A549 (cell line): ENCODE measurements around the gene TNRC18. TPM values are rescaled to one million over a fixed set of nuclear protein-coding genes. Genes with fewer than 3 reads are reported as not detected.

Source experiments
- ATAC-seq, 2 experiments: fragments of 200-7000 bp in 1 of 2; fragments of >200 bp in 1 of 2; cut with Nextera tagmentation in 1 of 2; cut with Tn5 transposase in 1 of 2; 3 replicates each; pipeline versions ENCODE4 v1.8.0 to v1.9.1; 2018 to 2020; ENCODE audit warnings: mild to moderate bottlenecking in 1 of 2, moderate library complexity in 1 of 2
- CTCF ChIA-PET: fragments of 300-600 bp; sonication (Branson Sonifier 250); formaldehyde crosslinking; extraction: SDS; loops from one replicate; lab custom pipeline; 2021; ENCODE audit warnings: antibody characterized with exemption, inconsistent platforms; lab: Yijun Ruan, JAX
- POLR2A ChIA-PET: fragments of 350-600 bp; formaldehyde crosslinking; extraction: SDS; loops from one replicate; lab custom pipeline; 2021; ENCODE audit warnings: antibody characterized with exemption, inconsistent platforms; lab: Yijun Ruan, JAX
- DNase-seq, 2 experiments: peaks; one replicate each; pipeline versions ENCODE4 v3.0.0 to v3.0.0-alpha.2; 2011 to 2016; ENCODE audit warnings: low read depth in 1 of 2, low spot score in 1 of 2
- FAIRE-seq: peaks from 2 replicates; lab custom pipeline; 2011; peaks lifted over from hg19 to GRCh38; lab: Jason Lieb, UNC
- H3K27ac ChIP-seq, 2 experiments: fragments of >200 bp; sonication (Bioruptor Twin); formaldehyde crosslinking; 3 replicates each; pipeline ENCODE4 v1.5.1; 2016 to 2017
- H3K4me1 ChIP-seq: fragments of >200 bp; sonication (Bioruptor Twin); formaldehyde crosslinking; 3 replicates; pipeline ENCODE4 v1.6.1; 2016
- H3K4me2 ChIP-seq: fragments of >200 bp; sonication (Bioruptor Twin); formaldehyde crosslinking; 3 replicates; pipeline ENCODE4 v1.6.1; 2016
- H3K4me3 ChIP-seq: fragments of >200 bp; sonication (Bioruptor Twin); formaldehyde crosslinking; 3 replicates; pipeline ENCODE4 v1.5.1; 2016
- H3K9me3 ChIP-seq: fragments of >200 bp; sonication (Bioruptor Twin); formaldehyde crosslinking; 3 replicates; pipeline ENCODE4 v1.6.1; 2016
- ATOH8 ChIP-seq: fragments of 250-450 bp; sonication (Bioruptor Pico); IDR thresholded peaks from 2 replicates; pipeline ENCODE4 v1.5.0; 2020; ENCODE audit warnings: low read depth, mild to moderate bottlenecking, moderate library complexity
- BHLHE40 ChIP-seq: IDR thresholded peaks from 2 replicates; pipeline ENCODE4 v1.6.1; 2012; ENCODE audit warnings: low read depth, low read length, inconsistent platforms
- CEBPB ChIP-seq, 2 experiments: fragments of >200 bp in 1 of 2; sonication (Bioruptor Twin) in 1 of 2; formaldehyde crosslinking in 1 of 2; IDR thresholded peaks; 2 replicates each; pipeline ENCODE4 v1.6.1; 2012 to 2016
- CHD4 ChIP-seq: fragments of 200-600 bp; sonication (generic); IDR thresholded peaks from 2 replicates; pipeline ENCODE4 v1.6.1; 2016; ENCODE audit warnings: antibody characterized with exemption, mild to moderate bottlenecking, borderline replicate concordance
- E2F6 ChIP-seq: IDR thresholded peaks from 2 replicates; pipeline ENCODE4 v1.6.1; 2012; ENCODE audit warnings: low read depth, borderline replicate concordance
- EHF ChIP-seq: fragments of 250-450 bp; sonication (Bioruptor Pico); IDR thresholded peaks from 2 replicates; pipeline ENCODE4 v1.5.0; 2020; ENCODE audit warnings: mild to moderate bottlenecking
- EHMT2 ChIP-seq: fragments of 200-600 bp; sonication (generic); IDR thresholded peaks from 2 replicates; pipeline ENCODE4 v1.6.1; 2016; ENCODE audit warnings: antibody characterized with exemption, low read depth, mild to moderate bottlenecking, moderate library complexity
- ELK1 ChIP-seq: fragments of 150-350 bp; IDR thresholded peaks from 2 replicates; pipeline ENCODE4 v1.6.1; 2014; ENCODE audit warnings: low read depth, mild to moderate bottlenecking, low read length
- ESRRA ChIP-seq: fragments of 150-350 bp; IDR thresholded peaks from 2 replicates; pipeline ENCODE4 v1.6.1; 2014; ENCODE audit warnings: mild to moderate bottlenecking, low read length, borderline replicate concordance
- FOXS1 ChIP-seq: fragments of 250-450 bp; sonication (Bioruptor Pico); IDR thresholded peaks from 2 replicates; pipeline ENCODE4 v1.5.0; 2020; ENCODE audit warnings: mild to moderate bottlenecking, moderate library complexity
- GATA3 ChIP-seq: IDR thresholded peaks from 2 replicates; pipeline ENCODE4 v1.6.1; 2012; ENCODE audit warnings: borderline replicate concordance
- HEYL ChIP-seq: fragments of 250-450 bp; sonication (Bioruptor Pico); IDR thresholded peaks from 2 replicates; pipeline ENCODE4 v1.8.0; 2021; ENCODE audit warnings: mild to moderate bottlenecking, moderate library complexity
- HOXB13 ChIP-seq: fragments of 250-450 bp; sonication (Bioruptor Pico); IDR thresholded peaks from 2 replicates; pipeline ENCODE4 v1.5.0; 2020; ENCODE audit warnings: low read depth, mild to moderate bottlenecking, moderate library complexity
- HOXB5 ChIP-seq: fragments of 250-450 bp; sonication (Bioruptor Pico); IDR thresholded peaks from 2 replicates; pipeline ENCODE4 v1.5.0; 2020; ENCODE audit warnings: mild to moderate bottlenecking, moderate library complexity
- JUN ChIP-seq, 2 experiments: fragments of >200 bp; sonication (Bioruptor Twin); formaldehyde crosslinking; IDR thresholded peaks; 2 replicates in 1 of 2; 3 replicates in 1 of 2; pipeline ENCODE4 v1.6.1; 2016 to 2017
- MAX ChIP-seq: IDR thresholded peaks from 2 replicates; pipeline ENCODE4 v1.6.1; 2012
- NFE2L2 ChIP-seq: fragments of 150-350 bp; conservative IDR thresholded peaks from 2 replicates; pipeline ENCODE4 v1.6.1; 2014; ENCODE audit warnings: low read length
- NR3C1 ChIP-seq: fragments of >200 bp; sonication (Bioruptor Twin); formaldehyde crosslinking; IDR thresholded peaks from 3 replicates; pipeline ENCODE4 v1.6.1; 2017
- PBX3 ChIP-seq: IDR thresholded peaks from 2 replicates; pipeline ENCODE4 v1.6.1; 2012
- POLR2A ChIP-seq: IDR thresholded peaks from 2 replicates; pipeline ENCODE4 v1.6.1; 2012; ENCODE audit warnings: mild to moderate bottlenecking, low read length
- POLR2AphosphoS2 ChIP-seq: conservative IDR thresholded peaks from 2 replicates; pipeline ENCODE4 v1.6.1; 2012; ENCODE audit warnings: low read length, improper control_type of control experiment, inconsistent platforms
- RARB ChIP-seq: fragments of 250-450 bp; sonication (Bioruptor Pico); IDR thresholded peaks from 2 replicates; pipeline ENCODE4 v1.8.0; 2021; ENCODE audit warnings: mild to moderate bottlenecking, moderate library complexity
- RCOR1 ChIP-seq: fragments of 150-350 bp; IDR thresholded peaks from 2 replicates; pipeline ENCODE4 v1.6.1; 2014; ENCODE audit warnings: antibody characterized with exemption, low read length, low read depth
- REST ChIP-seq: fragments of 200-600 bp; sonication (generic); IDR thresholded peaks from 2 replicates; pipeline ENCODE4 v1.6.1; 2016; ENCODE audit warnings: antibody characterized with exemption, mild to moderate bottlenecking, moderate library complexity
- RFX5 ChIP-seq: fragments of 450-650 bp; IDR thresholded peaks from 2 replicates; pipeline ENCODE4 v1.7.1; 2014; ENCODE audit warnings: antibody characterized with exemption, mild to moderate bottlenecking, moderate library complexity
- RNF2 ChIP-seq: fragments of 200-600 bp; sonication (generic); IDR thresholded peaks from 2 replicates; pipeline ENCODE4 v1.6.1; 2016; ENCODE audit warnings: low read depth, mild to moderate bottlenecking, antibody characterized with exemption, moderate library complexity, borderline replicate concordance
- SREBF2 ChIP-seq: fragments of 450-650 bp; IDR thresholded peaks from 2 replicates; pipeline ENCODE4 v1.6.1; 2014; ENCODE audit warnings: mild to moderate bottlenecking, moderate library complexity
- TFCP2L1 ChIP-seq: fragments of 250-450 bp; sonication (Bioruptor Pico); IDR thresholded peaks from 2 replicates; pipeline ENCODE4 v1.5.0; 2021; ENCODE audit warnings: mild to moderate bottlenecking
- USF2 ChIP-seq: fragments of 450-650 bp; IDR thresholded peaks from 2 replicates; pipeline ENCODE4 v1.6.1; 2014; ENCODE audit warnings: antibody characterized with exemption
- ZC3H11A ChIP-seq: fragments of 450-650 bp; IDR thresholded peaks from 2 replicates; pipeline ENCODE4 v1.6.1; 2014; ENCODE audit warnings: antibody characterized with exemption, mild to moderate bottlenecking
- ZFP36 ChIP-seq: fragments of 450-650 bp; IDR thresholded peaks from 2 replicates; pipeline ENCODE4 v1.6.1; 2014; ENCODE audit warnings: borderline replicate concordance; ENCODE audit not compliant: partially characterized antibody
- ZNF302 ChIP-seq: fragments of 250-450 bp; sonication (Bioruptor Pico); IDR thresholded peaks from 2 replicates; pipeline ENCODE4 v1.9.0; 2021; ENCODE audit warnings: inconsistent platforms, mild to moderate bottlenecking, moderate library complexity
- ZSCAN20 ChIP-seq: fragments of 250-450 bp; sonication (Bioruptor Pico); IDR thresholded peaks from 2 replicates; pipeline ENCODE4 v1.8.0; 2022; ENCODE audit warnings: mild to moderate bottlenecking, moderate library complexity
- WGBS: methylation state at CpG from one replicate; pipeline ENCODE4 v1.1.6; 2017; ENCODE audit errors: missing lambda C conversion rate; 5-methylcytosine and 5-hydroxymethylcytosine counted together
- polyA plus RNA-seq, 4 experiments: library from polyadenylated mRNA; depleted of rRNA in 3 of 4; stranded (reverse); fragments of >200 nt; fragmentation: RNase III in 1 of 4; extraction: RNeasy Plus Mini Kit Qiagen cat#74134 plus additional on column Dnase treatment in 1 of 4; gene quantifications; 2 replicates in 3 of 4; 3 replicates in 1 of 4; pipeline ENCODE4 v1.2.3, GENCODE V29; 2011 to 2017

The TNRC18 gene
- polyA plus RNA-seq, 2 of the 4 experiments (the other 2 are of a cell fraction), result 15.5 to 39.9 TPM

- peak overlapping the region; percentile 81 for H3K4me2 ChIP-seq
- H3K4me3 ChIP-seq, result peak overlapping the region; percentile 74
- no peak for ATAC-seq
- no peak for FAIRE-seq
- POLR2A ChIA-PET, result interaction anchor here (0.7 to 4.8 kb wide), 8 partner anchors 8 to 184 kb away, joined by 3 to 63 read pairs (median 6); no protein-coding TSS in a partner anchor
- under 1% methylated on average over 40 of the region's 44 CpGs for WGBS
- H3K9me3 ChIP-seq, result no peaks in the 10 kb centered on the region
- DNase-seq, result no peak
- peak overlapping the region; percentile 88 to 96 for H3K27ac ChIP-seq
- CTCF ChIA-PET, result interaction anchor here (0.6 to 5.5 kb wide), 6 partner anchors 19 to 185 kb away, joined by 3 to 54 read pairs (median 9); no protein-coding TSS in a partner anchor
- peaks cover 12% of the 10 kb centered on the region; the same call in 2 of the 3 replicates for H3K4me1 ChIP-seq
- TF ChIP-seq POLR2AphosphoS2 (no peak), HOXB13 (CRISPR knock-in tag) (no peak), BHLHE40 (no peak), NFE2L2 (no peak), ZC3H11A (no peak), POLR2A (no peak), RCOR1 (no peak), FOXS1 (CRISPR knock-in tag) (no peak), TFCP2L1 (CRISPR knock-in tag) (no peak), CHD4 (0 out of 2 replicates have a peak, but pooled peaks have one; percentile 45), PBX3 (no peak), ELK1 (no peak), ZNF302 (no peak), GATA3 (no peak), USF2 (no peak), EHMT2 (no peak), E2F6 (no peak), RNF2 (no peak), SREBF2 (no peak), NR3C1 (no peak), CEBPB (IDR thresholded peaks at IDR 0.05) (no peak), JUN (IDR thresholded peaks at IDR 0.05) (peak in 1 of 2 experiments; percentile 4; a peak in 1 of 5 replicates), MAX (0 out of 2 replicates have a peak, but pooled peaks have one; percentile 7), HOXB5 (CRISPR knock-in tag) (no peak), ZFP36 (no peak), REST (no peak), RFX5 (0 out of 2 replicates have a peak, but pooled peaks have one; percentile 29), ATOH8 (CRISPR knock-in tag) (no peak), EHF (CRISPR knock-in tag) (no peak), ZSCAN20 (CRISPR knock-in tag) (no peak), RARB (CRISPR knock-in tag) (no peak), HEYL (no peak), ESRRA (no peak)
Observed at GRCh38 chr7:5424749-5425506, 1.3 kb upstream of the TNRC18 start.
